Measurements from ENCODE around the gene EDRF1. TPM values are rescaled to one million over a fixed set of nuclear protein-coding genes. Genes with fewer than 3 reads are reported as not detected.

Gene EDRF1
- total and polyA plus RNA-seq, 2 experiments from 2014 or later: 11.4 to 16.4 TPM

DNA sequence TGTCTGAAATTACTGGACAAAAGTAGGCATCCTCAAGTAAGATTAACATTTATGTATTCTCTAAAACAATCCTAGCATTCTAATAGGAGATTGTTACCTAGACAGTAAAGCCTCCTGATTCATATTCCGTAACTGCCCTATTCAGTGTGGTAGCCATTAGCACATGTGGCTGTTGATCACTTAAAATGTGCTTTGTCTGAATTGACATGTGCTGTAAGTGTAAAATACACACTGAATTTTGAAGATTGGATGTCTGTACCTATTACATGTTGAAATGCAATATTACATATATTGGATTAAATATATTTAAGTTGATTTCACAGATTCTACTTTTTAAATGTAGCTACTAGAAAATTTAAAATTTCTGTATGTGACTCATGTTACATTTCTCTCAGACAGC is 14.6 kb downstream of the EDRF1 start:
- no peak for DNase-seq
- H3K9ac ChIP-seq: no peak overlapping the region
- H2AFZ ChIP-seq: no peak overlapping the region
- H3K9me3 ChIP-seq (ENCODE audit: low read depth): no peaks in the 10 kb centered on the region
- no peaks in the 10 kb centered on the region for H3K27me3 ChIP-seq (replicated peaks; ENCODE audit: insufficient read depth)
- H3K4me1 ChIP-seq (ENCODE audit: insufficient read depth): no peaks in the 10 kb centered on the region
- no peak overlapping the region for H3K4me3 ChIP-seq
- no peaks in the 10 kb centered on the region for H3K79me2 ChIP-seq (ENCODE audit: insufficient read depth)
- in situ Hi-C loops (cut with MboI): no loop called here
- H3K36me3 ChIP-seq (ENCODE audit: low read depth): peaks cover 85% of the 10 kb centered on the region
- 97 to 100% methylated on average over 1 of the region's 1 CpG for WGBS, 2 experiments (ENCODE audit: low coverage in 1 of 2, low lambda C conversion rate in 2 of 2, missing lambda C conversion rate in 2 of 2)
- H3F3A ChIP-seq (ENCODE audit: insufficient read depth): no peaks in the 10 kb centered on the region
- no peak overlapping the region for H3K4me2 ChIP-seq (ENCODE audit: unreplicated experiment)
- H3K27ac ChIP-seq: no peak overlapping the region
- no peak for TF ChIP-seq EZH2phosphoT487 (IDR thresholded peaks at IDR 0.05; ENCODE audit: insufficient read depth, low read depth)
- no peak for TF ChIP-seq EZH2 (IDR thresholded peaks at IDR 0.05; ENCODE audit: insufficient read depth, poor library complexity, severe bottlenecking)
- no peaks in the 10 kb centered on the region for H4K20me1 ChIP-seq (ENCODE audit: insufficient read depth)
- H3K9me2 ChIP-seq (ENCODE audit: insufficient read depth): no peaks in the 10 kb centered on the region

DNA sequence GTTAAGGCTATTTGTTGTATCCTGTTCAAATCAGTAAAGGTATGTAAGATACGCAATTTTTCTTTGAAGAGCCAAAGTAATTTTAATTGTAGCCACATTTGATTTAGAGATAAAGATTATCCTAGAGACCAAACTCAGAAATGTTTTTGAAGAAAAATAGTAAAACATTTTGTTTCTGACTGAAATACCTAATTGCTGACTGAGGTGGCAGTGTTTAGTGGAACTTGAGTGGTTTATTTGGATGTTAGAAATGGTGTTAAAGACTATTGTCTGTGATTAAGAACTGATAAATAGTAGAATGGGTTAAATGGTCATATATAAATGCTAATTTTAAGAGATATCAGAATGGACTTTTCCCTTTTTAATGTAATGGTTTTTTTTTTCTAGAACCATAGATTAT is 15.3 kb downstream of the EDRF1 start:
- Histone ChIP-seq H3K4me1 (ENCODE audit: insufficient read depth) (no peaks in the 10 kb centered on the region), H3F3A (ENCODE audit: insufficient read depth) (no peaks in the 10 kb centered on the region), H3K4me2 (ENCODE audit: unreplicated experiment) (no peak overlapping the region), H3K36me3 (ENCODE audit: low read depth) (peaks cover 85% of the 10 kb centered on the region), H4K20me1 (ENCODE audit: insufficient read depth) (no peaks in the 10 kb centered on the region), H3K9ac (no peak overlapping the region), H3K9me3 (ENCODE audit: low read depth) (no peaks in the 10 kb centered on the region), H3K9me2 (ENCODE audit: insufficient read depth) (no peaks in the 10 kb centered on the region), H3K27ac (no peak overlapping the region), H3K79me2 (ENCODE audit: insufficient read depth) (no peaks in the 10 kb centered on the region), H3K27me3 (replicated peaks; ENCODE audit: insufficient read depth) (no peaks in the 10 kb centered on the region), H3K4me3 (no peak overlapping the region), H2AFZ (no peak overlapping the region)
- in situ Hi-C loops (cut with MboI): no loop called here
- peak; percentile 10 for DNase-seq
- WGBS, 2 experiments (ENCODE audit: low coverage in 1 of 2, low lambda C conversion rate in 2 of 2, missing lambda C conversion rate in 2 of 2): 95 to 96% methylated on average over 1 of the region's 1 CpG
- TF ChIP-seq EZH2phosphoT487 (IDR thresholded peaks at IDR 0.05; ENCODE audit: insufficient read depth, low read depth): no peak
- TF ChIP-seq EZH2 (IDR thresholded peaks at IDR 0.05; ENCODE audit: insufficient read depth, poor library complexity, severe bottlenecking): no peak

DNA sequence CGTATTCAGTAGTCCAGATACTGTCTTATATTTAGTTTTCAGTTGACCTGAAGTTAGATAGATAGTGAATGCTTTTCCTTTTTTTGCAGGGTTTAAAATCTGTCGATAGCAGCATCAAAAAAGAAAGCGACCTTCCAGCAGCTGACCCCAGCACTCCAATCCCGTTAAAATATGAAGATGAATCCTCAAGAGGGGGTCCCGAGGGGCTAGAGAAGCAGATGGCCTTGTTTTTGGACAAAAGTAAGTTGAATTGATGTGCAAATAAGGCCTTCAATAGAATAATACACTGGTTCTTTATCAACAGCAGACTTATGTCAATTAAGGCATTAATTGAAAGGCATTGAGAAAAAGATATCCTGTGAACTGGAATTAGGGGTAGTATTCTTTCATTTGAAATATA is 18.7 kb downstream of the EDRF1 start:
- Histone ChIP-seq H4K20me1 (ENCODE audit: insufficient read depth) (no peaks in the 10 kb centered on the region), H3K27me3 (replicated peaks; ENCODE audit: insufficient read depth) (no peaks in the 10 kb centered on the region), H3K4me1 (ENCODE audit: insufficient read depth) (no peaks in the 10 kb centered on the region), H2AFZ (no peak overlapping the region), H3K9me2 (ENCODE audit: insufficient read depth) (no peaks in the 10 kb centered on the region), H3K4me2 (ENCODE audit: unreplicated experiment) (no peak overlapping the region), H3K9ac (no peak overlapping the region), H3F3A (ENCODE audit: insufficient read depth) (no peaks in the 10 kb centered on the region), H3K4me3 (no peak overlapping the region), H3K27ac (no peak overlapping the region), H3K79me2 (ENCODE audit: insufficient read depth) (no peaks in the 10 kb centered on the region), H3K36me3 (ENCODE audit: low read depth) (peaks cover 80% of the 10 kb centered on the region), H3K9me3 (ENCODE audit: low read depth) (no peaks in the 10 kb centered on the region)
- TF ChIP-seq EZH2phosphoT487 (IDR thresholded peaks at IDR 0.05; ENCODE audit: insufficient read depth, low read depth) (no peak), EZH2 (IDR thresholded peaks at IDR 0.05; ENCODE audit: insufficient read depth, poor library complexity, severe bottlenecking) (no peak)
- in situ Hi-C loops (cut with MboI): no loop called here
- 95 to 97% methylated on average over 5 of the region's 5 CpGs for WGBS, 2 experiments (ENCODE audit: low coverage in 1 of 2, low lambda C conversion rate in 2 of 2, missing lambda C conversion rate in 2 of 2)
- no peak for DNase-seq

DNA sequence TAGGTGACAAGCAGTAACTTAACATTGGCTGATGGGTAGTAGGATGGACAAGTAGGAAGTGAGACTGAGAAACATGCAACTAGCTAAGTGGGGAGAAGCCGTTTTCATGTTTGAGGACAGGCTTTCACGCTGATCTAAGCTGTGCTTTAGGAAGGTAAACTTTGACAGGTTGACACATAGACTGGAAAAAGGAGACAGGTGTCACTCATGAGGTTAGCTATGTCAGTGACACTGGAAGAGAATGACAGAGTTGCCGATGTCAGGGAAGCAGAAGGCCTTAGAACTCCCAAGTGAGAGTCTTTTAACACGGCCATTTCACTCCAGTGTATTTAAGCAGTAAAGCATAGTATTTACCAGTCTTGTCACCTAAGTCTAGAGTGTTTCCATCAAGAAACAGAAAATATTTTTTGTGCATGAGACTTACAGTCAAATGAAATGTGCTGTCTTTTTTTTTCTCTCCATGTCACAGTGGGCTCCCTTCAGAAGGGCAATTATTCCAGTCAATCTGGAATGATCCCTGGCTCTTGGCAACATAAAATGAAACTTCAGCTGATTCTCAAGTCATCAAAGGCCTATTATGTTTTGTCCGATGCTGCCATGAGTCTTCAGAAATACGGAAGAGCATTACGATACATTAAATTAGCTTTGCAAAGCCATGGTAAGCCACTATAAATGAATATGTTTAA is 20.6 kb downstream of the EDRF1 start:
- 91 to 93% methylated on average over 7 of the region's 7 CpGs for WGBS, 2 experiments (ENCODE audit: low coverage in 1 of 2, low lambda C conversion rate in 2 of 2, missing lambda C conversion rate in 2 of 2)
- H3K4me2 ChIP-seq (ENCODE audit: unreplicated experiment): no peak overlapping the region
- no peak overlapping the region for H3K9ac ChIP-seq
- H3K79me2 ChIP-seq (ENCODE audit: insufficient read depth): no peaks in the 10 kb centered on the region
- in situ Hi-C loops (cut with MboI): no loop called here
- peaks cover 78% of the 10 kb centered on the region for H3K36me3 ChIP-seq (ENCODE audit: low read depth)
- H3K4me1 ChIP-seq (ENCODE audit: insufficient read depth): no peaks in the 10 kb centered on the region
- H4K20me1 ChIP-seq (ENCODE audit: insufficient read depth): no peaks in the 10 kb centered on the region
- H3K27me3 ChIP-seq (replicated peaks; ENCODE audit: insufficient read depth): no peaks in the 10 kb centered on the region
- DNase-seq: no peak
- H2AFZ ChIP-seq: no peak overlapping the region
- H3K9me2 ChIP-seq (ENCODE audit: insufficient read depth): no peaks in the 10 kb centered on the region
- H3F3A ChIP-seq (ENCODE audit: insufficient read depth): no peaks in the 10 kb centered on the region
- H3K4me3 ChIP-seq: no peak overlapping the region
- TF ChIP-seq EZH2phosphoT487 (IDR thresholded peaks at IDR 0.05; ENCODE audit: insufficient read depth, low read depth) (no peak), EZH2 (IDR thresholded peaks at IDR 0.05; ENCODE audit: insufficient read depth, poor library complexity, severe bottlenecking) (no peak)
- H3K27ac ChIP-seq: no peak overlapping the region
- no peaks in the 10 kb centered on the region for H3K9me3 ChIP-seq (ENCODE audit: low read depth)

Data from GM23248 (cell line).